GM12892 (cell line): ENCODE results near the gene HOXA1.

ENCODE experiments used
- POLR2A ChIP-seq: IDR thresholded peaks from 2 replicates; pipeline ENCODE4 v1.6.1; 2011; ENCODE audit warnings: low read depth, low read length, control low read depth
- POLR2AphosphoS5 ChIP-seq: IDR thresholded peaks from 2 replicates; pipeline ENCODE4 v1.6.1; 2011; ENCODE audit warnings: low read depth, low read length, control low read depth

DNA sequence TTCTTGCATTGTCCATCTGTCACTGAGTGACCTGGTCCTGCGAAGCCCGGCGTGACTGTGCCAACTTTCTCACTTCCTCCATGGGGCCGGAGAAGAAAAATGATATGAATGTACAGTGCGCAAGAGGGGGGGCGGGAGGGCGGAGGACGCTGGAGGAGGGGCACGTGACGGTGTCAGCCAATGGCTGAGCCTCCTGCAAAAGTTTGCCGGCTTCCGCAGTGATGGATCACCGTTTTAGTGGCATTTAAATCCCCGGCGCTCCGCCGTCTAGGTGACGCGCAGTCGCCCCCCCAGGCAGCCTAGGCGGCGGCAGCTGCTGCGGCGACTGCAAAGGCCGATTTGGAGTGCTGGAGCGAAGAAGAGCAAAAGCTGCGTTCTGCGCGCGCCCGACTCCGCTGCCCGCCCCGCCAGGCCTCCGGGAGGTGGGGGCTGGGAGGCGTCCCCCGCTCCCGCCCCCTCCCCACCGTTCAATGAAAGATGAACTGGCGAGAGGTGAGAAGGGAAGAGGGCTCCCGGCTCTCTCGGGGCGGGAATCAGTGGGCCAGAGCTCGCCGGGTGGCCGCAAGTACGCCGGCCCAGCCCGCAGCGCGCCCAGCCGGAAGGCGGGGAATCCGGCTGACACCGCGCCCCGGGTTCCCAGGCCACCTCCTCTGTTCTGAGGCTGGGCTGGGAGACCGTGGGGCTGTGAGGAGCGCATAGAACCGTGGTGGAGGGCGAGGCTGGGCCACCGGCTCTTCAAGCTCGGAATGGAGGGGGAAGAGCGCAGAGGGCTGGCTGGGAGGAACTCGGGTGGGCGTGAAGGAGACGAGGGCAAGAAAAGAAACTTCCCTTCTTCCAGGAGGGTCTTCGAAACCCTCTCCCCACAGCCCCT is at the start of gene HOXA1:
- no peak for TF ChIP-seq POLR2AphosphoS5
- peak; percentile 19; the same call in 1 of the 2 replicates for TF ChIP-seq POLR2A
